HG03558 (cell line): ENCODE data around the gene NCS1.

Experiments
- ATAC-seq: cut with Tn5 transposase; IDR thresholded peaks from one replicate; pipeline ENCODE4 v1.9.1; 2021; ENCODE audit warnings: moderate number of reproducible peaks; ENCODE audit not compliant: unreplicated experiment; ENCODE audit errors: extremely low read depth

The NCS1 gene

GRCh38 chr9:130172161-130172857, at the start of gene NCS1:
NCS1 (plus strand) TSS chr9:130172404; CDS start chr9:130172664, 260 bp downstream.
- ATAC-seq: no peak

- ATAC-seq: no peak
Observed at GRCh38 chr9:130122456-130122855, 49.7 kb upstream of the NCS1 start.

GRCh38 chr9:130124085-130124860, 47.9 kb upstream of the NCS1 start:
- no peak for ATAC-seq

- no peak for ATAC-seq
Observed at GRCh38 chr9:130126721-130127433, 45.3 kb upstream of the NCS1 start.

DNA sequence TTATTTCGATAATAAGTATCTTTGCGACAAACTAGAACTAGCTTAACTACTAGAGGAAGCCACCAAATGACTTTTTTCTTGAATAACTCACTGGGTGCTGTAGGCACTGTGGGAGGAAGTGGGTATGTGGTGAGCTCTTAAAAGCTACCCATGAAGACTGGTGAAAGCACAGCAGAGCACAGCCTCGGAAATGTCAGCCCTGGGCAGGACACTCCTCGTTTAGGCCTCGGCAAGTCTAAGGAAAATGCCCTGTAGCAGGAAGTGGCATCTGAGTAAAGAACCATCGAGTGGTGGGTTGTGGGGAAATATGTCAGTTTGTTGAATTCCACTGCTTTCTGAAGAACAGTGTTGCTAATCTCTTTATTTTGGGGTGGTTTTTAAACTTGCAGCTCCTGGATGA, 44.0 kb upstream of the NCS1 start:
- no peak for ATAC-seq

GRCh38 chr9:130128733-130129431, 43.3 kb upstream of the NCS1 start:
- no peak for ATAC-seq

DNA sequence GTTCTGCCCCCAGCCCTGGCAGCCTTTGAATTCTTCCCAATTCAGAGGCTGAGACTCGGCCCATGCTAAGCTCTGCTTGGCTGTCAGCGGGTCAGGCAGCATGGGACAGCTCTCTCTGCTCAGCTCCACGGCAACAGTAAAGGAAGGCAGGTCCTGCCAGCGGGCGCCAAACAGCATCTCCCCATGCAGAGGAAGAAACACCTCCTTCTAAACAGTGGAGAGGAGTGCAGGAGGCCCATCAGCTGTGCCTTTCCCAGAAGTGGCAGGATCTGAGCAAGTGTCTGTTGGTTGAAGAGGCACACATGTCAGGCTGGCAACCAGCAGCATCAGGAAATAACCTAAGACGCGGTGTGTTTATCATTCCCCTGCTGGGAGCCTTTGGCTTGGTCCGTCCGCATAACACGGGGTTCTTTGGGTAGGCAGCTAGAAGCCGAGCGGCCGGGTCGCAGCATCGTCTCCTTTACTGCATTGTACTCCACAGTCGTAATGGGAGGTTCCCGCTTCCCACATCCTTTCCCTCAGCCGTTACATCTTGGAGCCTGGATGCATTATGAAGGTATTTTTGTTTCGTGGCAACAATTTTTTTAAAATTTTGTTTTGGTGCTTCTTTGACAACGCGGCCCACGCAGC, 42.7 kb upstream of the NCS1 start:
- no peak for ATAC-seq

DNA sequence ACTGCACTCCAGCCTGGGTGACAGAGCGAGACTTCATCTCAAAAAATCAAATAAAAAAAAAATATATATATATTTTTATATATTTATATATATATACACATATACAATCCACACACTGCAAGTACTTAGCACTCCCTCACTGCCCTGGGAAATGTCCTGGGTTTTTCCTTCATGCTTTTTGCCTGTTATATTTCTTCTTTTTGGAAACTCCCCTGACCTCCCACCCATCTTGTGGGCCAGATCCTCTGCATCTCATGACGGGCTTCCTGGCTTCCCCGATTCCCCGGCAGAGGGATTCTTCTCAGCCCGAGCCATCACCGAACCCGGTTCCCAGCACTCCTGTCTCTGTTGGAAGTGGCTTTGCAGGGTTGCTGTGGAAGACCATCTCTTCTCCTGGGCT, 39.5 kb upstream of the NCS1 start:
- ATAC-seq: no peak

- no peak for ATAC-seq
Observed at GRCh38 chr9:130137081-130137640, 35.0 kb upstream of the NCS1 start.

DNA sequence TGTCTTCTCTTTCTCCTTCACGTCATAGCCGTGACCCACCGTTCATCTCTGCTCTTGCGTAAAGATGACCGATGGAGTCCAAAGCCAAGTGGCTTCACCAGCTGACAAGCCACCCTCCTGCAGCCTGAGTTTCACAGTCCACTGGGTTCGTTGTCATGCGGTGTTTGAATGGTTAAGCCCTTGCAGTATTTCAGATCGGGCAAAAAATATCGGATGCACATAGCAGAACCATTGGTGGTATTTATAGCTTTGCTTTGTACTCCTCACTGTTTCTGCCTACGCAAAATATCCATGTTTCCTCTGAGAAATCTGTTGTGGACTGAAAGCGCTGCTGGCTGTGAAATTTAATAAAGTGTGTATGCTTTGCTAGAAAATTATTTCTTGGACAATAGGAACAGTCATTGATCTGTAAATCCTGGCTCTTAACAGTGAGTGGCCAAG, 34.5 kb upstream of the NCS1 start:
- ATAC-seq: no peak

DNA sequence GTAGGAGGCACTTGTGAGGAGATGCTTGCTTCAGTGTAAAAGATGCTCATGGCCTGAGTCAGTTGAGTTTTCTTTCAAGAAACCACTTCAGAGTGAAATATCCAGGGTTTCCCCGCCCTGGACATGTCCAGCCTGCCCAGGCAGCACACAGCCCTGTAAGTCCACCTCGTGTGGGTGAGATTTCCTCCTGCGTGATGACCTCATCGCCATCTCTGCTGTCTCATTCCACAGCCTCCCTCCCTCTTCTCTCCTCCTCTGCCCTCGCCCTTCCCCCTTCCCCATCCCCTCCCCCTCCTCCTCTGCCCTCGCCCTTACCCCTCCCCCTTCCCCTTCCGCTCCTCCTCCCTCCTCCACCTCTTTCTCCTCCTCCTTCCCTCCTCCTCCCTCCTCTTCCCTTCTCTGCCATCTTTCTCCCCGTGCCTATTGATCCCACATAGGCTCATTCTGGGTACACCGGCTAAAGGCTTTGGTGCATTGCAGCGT, 34.0 kb upstream of the NCS1 start:
- ATAC-seq: no peak

GRCh38 chr9:130138791-130139190, 33.4 kb upstream of the NCS1 start:
- ATAC-seq: no peak

DNA sequence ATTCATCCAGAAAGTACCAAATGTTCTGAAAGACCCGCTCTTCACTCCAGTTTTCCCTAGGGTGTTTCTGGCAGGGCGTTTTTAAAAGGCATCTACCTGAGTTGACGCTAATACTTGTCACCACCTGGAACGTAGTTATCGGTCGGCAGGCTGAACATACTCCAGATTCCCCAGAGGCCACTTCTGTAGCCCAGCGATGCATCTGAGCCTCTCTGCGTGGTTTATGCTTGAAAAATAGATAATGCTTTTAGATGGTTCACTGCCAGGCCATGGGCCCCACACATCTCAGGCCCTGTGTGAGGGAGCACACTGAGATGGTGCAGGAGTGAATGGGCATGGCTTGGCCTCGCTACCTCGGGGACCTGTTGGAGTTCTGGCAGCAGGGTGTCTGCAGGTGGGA, 33.0 kb upstream of the NCS1 start:
- ATAC-seq: no peak

- no peak for ATAC-seq
Observed at GRCh38 chr9:130140706-130141105, 31.5 kb upstream of the NCS1 start.

DNA sequence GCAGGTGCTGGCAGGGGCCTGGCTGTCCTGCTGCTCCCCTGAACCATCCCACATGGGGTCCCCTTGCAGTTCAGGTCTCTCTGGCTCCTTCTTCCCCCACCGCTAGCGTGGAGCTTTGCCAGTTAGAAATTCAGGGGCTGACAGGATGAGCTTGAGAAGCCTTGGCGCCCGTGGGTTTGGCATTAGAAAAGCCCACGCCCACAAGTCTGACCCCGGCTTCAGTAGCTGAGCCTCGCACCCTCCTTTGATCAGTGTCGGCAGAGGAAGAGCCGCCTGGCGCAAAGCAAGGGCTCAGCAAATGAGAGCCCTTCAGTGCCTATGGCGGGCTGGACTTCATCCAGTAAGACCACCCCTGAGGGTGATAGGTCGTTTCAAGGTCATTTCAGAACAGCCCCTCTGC, 30.1 kb upstream of the NCS1 start:
- ATAC-seq: no peak

- ATAC-seq: no peak
Observed at GRCh38 chr9:130142641-130143040, 29.6 kb upstream of the NCS1 start.

- ATAC-seq: no peak
Observed at GRCh38 chr9:130143279-130143893, 28.8 kb upstream of the NCS1 start.

GRCh38 chr9:130143958-130144366, 28.2 kb upstream of the NCS1 start:
- no peak for ATAC-seq

DNA sequence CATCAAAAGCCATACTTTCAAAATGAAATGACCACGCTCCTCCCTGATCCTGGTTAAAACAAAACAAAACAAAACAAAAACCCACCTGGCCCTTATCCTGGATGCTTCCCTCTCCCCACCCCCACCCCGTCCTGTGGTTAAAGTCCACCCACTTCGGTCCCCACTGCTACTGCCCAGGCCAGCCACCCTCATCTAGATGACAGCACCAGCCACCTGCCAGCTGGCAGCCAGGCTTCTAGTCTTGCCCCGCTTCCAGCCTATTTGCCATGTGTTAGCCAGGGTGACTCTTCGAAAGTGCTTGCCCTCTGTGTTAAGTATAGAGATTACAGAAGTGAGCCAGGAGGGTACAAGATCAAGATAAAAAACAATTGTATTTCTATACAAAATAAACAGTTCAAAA, 27.5 kb upstream of the NCS1 start:
- no peak for ATAC-seq
